ENCODE data around the gene F2R.

The F2R gene

GRCh38 chr5:76697670-76698069 is 18.3 kb upstream of the F2R start:
- H3K27ac ChIP-seq, result no peak overlapping the region
- TF ChIP-seq CTCF (conservative IDR thresholded peaks at IDR 0.05) (no peak), ZFX (IDR thresholded peaks at IDR 0.05) (no peak)

- H3K27ac ChIP-seq, result no peak overlapping the region
- TF ChIP-seq ZFX (IDR thresholded peaks at IDR 0.05) (no peak), CTCF (conservative IDR thresholded peaks at IDR 0.05) (no peak)
Measured at GRCh38 chr5:76700571-76700970, 15.4 kb upstream of the F2R start.

- TF ChIP-seq CTCF (conservative IDR thresholded peaks at IDR 0.05) (no peak), ZFX (IDR thresholded peaks at IDR 0.05) (no peak)
- no peak overlapping the region for H3K27ac ChIP-seq
Measured at GRCh38 chr5:76701298-76701697, 14.6 kb upstream of the F2R start.

- TF ChIP-seq CTCF (conservative IDR thresholded peaks at IDR 0.05) (no peak), ZFX (IDR thresholded peaks at IDR 0.05) (no peak)
- H3K27ac ChIP-seq, result no peak overlapping the region
Measured at GRCh38 chr5:76703707-76704106, 12.2 kb upstream of the F2R start.

- H3K27ac ChIP-seq, result no peak overlapping the region
- TF ChIP-seq ZFX (IDR thresholded peaks at IDR 0.05), result no peak
- no peak for TF ChIP-seq CTCF (conservative IDR thresholded peaks at IDR 0.05)
Measured at GRCh38 chr5:76704131-76704663, 11.7 kb upstream of the F2R start.

GRCh38 chr5:76705574-76705973 is 10.4 kb upstream of the F2R start:
- H3K27ac ChIP-seq, result no peak overlapping the region

GRCh38 chr5:76709762-76710161 is 6.2 kb upstream of the F2R start:
- TF ChIP-seq ZFX (IDR thresholded peaks at IDR 0.05), result no peak
- TF ChIP-seq CTCF (conservative IDR thresholded peaks at IDR 0.05), result no peak
- H3K27ac ChIP-seq, result no peak overlapping the region

More at GRCh38 chr5:76705574-76705973, 10.4 kb upstream of the F2R start:
- no peak for TF ChIP-seq ZFX (IDR thresholded peaks at IDR 0.05)
- TF ChIP-seq CTCF (conservative IDR thresholded peaks at IDR 0.05), result no peak

Measured in C4-2B (cell line).